ENCODE results near the gene THRAP3.
A peak's percentile ranks its signal among the peaks of the same experiment; 100 is the strongest.
"Not testable (repeated sequence)": the region's sequence is repeated elsewhere in the genome, so short reads cannot be mapped to it uniquely, and the experiment has no call there.

The THRAP3 gene, protein sequence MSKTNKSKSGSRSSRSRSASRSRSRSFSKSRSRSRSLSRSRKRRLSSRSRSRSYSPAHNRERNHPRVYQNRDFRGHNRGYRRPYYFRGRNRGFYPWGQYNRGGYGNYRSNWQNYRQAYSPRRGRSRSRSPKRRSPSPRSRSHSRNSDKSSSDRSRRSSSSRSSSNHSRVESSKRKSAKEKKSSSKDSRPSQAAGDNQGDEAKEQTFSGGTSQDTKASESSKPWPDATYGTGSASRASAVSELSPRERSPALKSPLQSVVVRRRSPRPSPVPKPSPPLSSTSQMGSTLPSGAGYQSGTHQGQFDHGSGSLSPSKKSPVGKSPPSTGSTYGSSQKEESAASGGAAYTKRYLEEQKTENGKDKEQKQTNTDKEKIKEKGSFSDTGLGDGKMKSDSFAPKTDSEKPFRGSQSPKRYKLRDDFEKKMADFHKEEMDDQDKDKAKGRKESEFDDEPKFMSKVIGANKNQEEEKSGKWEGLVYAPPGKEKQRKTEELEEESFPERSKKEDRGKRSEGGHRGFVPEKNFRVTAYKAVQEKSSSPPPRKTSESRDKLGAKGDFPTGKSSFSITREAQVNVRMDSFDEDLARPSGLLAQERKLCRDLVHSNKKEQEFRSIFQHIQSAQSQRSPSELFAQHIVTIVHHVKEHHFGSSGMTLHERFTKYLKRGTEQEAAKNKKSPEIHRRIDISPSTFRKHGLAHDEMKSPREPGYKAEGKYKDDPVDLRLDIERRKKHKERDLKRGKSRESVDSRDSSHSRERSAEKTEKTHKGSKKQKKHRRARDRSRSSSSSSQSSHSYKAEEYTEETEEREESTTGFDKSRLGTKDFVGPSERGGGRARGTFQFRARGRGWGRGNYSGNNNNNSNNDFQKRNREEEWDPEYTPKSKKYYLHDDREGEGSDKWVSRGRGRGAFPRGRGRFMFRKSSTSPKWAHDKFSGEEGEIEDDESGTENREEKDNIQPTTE

GRCh38 chr1:36223996-36224536 is at the start of gene THRAP3:
Gene THRAP3 (plus strand): TSS chr1:36224443. CDS start chr1:36282564, 58,121 bp downstream.
- DNase-seq, result peak; percentile 97 to 98

DNA sequence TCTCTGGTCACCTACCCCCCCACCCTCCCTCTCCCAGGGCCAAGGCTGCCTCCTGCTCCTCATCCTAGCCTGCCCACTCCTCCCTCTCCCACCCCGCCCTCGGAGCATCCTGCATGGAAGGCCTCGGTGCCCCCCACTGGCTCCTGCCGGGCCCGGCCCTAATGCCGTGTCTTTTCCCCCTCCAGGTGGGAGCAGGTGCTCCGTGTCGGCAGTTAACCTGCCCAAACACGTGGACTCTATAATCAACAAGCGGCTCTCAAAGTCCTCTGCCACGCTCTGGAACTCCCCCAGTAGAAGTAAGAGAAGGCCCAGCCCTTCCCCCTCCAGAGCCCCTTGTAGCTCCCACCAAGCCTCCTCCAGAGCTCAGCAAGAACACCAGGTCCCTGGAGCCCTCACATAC is 49.5 kb upstream of the THRAP3 start:
- DNase-seq, result no peak

DNA sequence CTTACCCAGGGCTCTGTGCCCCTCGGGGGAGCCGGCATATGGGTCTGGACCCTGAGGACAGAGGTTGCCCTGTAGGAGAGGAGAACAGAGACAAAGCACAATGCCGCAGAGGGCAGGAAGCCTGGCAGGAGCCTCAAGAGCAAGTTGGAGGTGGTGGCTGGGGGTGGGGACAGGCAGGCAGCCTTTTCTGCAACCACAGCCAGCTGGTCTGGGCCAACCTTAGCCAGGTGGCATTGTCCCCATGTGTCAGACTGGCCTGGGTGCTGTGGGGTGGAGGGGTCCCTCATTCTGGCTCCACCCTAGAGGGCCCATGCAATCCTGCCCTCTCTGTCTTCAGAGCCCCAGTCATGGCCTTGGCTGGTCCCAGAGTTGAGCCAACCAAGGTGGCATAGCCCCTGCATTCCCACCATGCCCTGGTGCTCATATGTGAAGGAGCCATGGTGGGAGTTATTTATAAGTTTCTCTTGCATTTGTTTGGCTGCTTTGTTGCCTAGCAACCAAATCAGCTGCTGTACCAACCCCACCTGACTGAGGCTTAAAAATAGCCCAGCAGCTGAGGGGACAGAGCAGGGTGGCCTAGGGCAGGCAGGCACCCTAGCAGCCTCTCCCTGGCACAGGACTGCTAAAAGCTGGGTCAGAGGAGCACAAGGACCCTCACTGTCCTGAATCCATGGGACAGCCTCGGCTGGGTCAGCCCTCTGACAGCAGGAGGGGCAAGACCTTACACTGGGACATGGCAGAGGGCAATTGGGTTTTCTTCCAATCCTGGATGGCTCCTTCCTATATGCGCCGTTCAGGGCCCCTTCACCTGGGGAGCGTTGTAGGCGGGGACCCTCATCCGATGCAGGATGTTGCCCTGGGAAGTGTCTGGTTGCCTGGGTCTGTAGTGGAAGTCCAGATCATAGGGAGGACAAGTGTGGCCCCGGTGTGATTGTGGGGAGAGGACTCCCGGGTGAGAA is 48.8 kb upstream of the THRAP3 start:
- DNase-seq, result no peak

- DNase-seq, result no peak
Measured at GRCh38 chr1:36176106-36176949, 47.9 kb upstream of the THRAP3 start.

GRCh38 chr1:36177589-36178431 is 46.4 kb upstream of the THRAP3 start:
- DNase-seq, result no peak

- no peak for DNase-seq
Measured at GRCh38 chr1:36178471-36179219, 45.6 kb upstream of the THRAP3 start.

GRCh38 chr1:36179220-36179600 is 45.0 kb upstream of the THRAP3 start:
- no peak for DNase-seq

DNA sequence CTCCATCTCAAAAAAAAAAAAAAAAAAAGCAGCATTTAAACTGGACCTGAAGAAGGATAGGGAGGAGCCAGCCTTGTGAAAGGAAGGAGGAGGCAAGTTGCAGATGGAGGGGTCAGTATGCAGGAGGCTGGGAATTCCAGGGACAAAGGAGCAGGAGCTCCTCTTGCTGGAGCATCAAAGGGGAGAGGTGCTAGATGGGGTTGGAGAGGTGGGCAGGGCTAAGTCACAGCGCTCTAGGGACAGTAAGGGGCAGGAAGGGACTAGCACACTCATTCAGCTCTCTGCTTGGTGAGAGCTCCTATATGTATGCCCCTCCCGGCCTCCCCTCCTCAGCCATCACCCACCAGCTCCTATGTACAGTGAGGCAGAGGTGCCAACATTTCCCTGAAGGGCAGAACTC is 41.5 kb upstream of the THRAP3 start:
- no peak for DNase-seq

DNA sequence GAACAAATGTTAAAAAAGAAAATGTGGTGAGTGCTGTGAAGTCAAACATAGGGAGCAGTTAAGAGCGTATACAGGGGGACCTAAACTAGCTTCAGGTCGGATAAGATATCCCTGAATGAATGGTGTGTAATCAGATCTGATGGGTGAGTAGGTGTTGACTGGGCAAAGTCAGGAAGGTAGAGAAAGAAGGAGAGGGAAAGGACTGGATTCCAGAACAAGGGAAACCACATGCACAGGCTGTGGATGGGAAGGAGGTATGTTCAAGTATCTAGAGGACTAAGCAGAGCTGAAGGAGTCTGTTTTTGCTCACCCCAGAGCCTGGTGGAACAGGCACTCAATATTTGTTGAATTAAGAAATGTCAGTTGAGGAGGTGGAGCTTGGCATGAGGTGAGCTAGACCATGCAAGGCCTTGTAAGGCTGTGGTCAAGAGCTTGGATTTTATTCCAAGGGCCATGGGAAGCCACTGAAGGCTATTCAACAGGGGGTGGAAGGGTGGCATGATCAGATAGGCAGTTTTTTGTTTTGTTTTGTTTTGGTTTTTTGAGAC is 40.9 kb upstream of the THRAP3 start:
- DNase-seq, result no peak

GRCh38 chr1:36187800-36188593 is 36.2 kb upstream of the THRAP3 start:
- DNase-seq, result peak; percentile 80 to 83

DNA sequence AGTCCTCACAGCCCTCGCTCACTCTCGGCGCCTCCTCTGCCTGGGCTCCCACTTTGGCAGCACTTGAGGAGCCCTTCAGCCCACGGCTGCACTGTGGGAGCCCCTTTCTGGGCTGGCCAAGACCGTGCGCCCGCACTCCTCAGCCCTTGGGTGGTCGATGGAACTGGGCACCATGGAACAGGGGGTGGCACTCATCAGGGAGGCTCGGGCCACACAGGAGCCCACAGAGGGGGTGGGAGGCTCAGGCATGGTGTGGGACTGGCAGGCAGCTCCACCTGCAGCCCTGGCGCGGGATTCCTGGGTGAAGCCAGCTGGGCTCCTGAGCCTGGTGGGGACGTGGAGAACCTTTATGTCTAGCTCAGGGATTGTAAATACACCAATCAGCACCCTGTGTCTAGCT is 27.4 kb upstream of the THRAP3 start:
- DNase-seq, result not testable (repeated sequence)

DNA sequence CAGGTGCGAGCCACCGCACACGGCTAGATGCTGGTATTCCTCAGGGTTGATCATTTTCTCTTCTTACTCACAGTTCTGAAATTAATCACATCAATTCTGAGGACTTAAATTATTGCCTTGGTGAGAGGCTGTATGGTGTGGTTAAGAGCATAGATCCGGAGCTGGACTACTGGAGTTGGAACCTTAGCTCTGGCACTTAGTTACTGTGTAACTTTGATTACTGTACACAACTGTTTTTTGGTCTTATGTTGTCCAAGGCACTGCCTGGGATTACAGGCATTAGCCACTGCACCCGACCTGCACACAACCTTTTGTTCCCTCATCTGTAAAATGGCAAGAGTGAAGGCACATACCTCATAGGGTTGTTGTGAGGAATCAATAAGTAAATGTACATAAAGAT is 25.6 kb upstream of the THRAP3 start:
- no peak for DNase-seq

DNA sequence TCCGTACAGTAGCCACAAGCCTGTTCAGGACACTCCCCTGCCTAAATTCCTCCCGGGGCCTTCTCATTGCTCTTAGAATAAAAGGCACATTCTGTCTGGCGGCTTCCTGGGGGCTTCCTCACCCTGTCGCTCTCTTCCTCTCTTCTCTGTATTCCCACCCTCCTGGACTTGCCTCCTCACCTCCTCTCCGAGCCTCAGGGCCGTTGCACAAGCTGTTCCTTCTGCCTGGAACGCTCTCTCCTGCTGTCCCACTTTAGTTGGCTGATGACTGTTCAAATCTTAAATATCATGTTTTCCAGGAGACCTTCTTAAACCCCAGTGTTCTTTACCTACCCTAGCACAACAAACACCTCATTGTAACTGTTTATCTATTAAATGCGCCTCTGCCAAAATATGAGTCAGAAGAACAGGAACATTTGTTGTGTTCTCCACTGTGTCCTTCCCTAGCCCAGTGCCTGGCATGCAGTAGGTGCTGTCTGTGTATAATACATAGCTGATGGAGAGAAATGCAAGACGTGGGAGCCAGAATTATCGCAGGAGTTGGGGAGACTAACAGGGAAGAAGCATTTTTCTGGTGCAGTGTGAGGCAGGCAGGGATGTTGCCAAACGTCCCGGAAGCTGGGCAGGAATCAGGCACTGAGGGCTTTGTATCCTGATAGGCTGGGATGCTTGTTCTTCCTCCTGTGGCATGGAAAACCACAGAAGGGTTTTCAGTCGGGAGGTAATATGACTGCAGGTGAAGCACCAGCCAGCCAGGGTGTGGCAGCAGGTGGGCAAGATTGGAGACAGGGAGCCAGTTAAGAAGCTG is 24.1 kb upstream of the THRAP3 start:
- no peak for DNase-seq

DNA sequence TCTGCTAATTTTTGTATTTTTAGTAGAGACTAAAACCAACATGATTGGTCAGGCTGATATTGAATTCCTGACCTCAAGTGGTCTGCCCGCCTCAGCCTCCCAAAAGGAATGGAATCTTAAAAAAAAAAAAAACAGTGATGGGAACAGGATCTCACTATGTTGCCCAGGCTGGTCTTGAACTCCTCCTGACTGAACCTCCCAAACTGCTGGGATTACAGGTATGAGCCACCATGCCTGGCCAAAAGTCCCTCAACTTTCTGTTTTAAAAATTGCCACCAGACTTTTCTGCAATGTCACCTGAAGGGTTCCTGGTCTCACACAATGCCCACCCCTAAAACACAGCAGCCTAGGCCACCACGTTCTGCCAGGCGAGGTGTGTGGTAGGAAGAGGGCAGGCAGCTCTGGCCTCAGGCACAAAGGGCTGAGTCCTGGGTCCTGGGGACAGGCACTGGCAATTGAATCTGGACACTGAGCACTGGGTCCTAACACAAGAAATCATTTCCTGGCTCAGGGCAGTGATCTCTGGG is 21.2 kb upstream of the THRAP3 start:
- peak in 1 of 2 experiments; percentile 46 for DNase-seq

DNA sequence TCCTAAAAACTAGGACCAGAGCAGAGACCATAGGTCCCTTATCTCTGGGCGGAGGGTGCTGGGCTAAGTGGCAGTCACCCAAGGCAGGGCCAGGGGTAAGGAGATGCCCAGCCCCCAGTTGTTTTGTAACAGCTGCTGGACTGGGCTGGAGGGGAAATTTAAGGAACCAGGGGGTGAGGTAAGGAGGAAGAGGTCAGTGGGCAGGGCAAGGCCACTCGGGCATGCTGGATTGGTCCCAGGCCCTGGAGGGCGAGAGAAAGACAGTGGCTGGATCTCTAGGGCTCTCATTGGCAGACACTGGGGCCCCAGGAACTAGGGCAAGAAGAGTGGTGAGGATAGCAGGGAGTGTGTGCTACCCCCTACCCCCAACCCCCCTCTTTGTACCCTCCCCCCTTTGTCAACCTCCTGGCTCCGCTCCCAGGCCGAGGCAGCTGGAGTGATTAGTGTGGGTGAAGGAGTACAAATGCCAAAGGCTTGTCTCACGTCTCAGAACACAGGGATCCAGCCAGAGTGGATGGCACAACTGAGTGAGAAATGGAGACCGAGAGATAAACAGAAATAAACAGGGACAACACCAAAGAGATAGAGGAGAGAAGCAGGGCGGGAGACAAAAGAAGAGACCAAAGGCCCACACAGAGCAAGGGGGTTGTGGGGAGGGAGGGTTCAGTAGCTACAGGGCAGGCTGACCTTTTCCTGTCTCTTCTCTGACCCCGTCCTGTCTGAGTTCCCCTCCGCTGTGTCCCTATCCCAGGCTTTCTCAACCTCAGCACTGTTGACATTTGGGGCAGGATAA is 20.5 kb upstream of the THRAP3 start:
- peak; percentile 74 to 77 for DNase-seq

DNA sequence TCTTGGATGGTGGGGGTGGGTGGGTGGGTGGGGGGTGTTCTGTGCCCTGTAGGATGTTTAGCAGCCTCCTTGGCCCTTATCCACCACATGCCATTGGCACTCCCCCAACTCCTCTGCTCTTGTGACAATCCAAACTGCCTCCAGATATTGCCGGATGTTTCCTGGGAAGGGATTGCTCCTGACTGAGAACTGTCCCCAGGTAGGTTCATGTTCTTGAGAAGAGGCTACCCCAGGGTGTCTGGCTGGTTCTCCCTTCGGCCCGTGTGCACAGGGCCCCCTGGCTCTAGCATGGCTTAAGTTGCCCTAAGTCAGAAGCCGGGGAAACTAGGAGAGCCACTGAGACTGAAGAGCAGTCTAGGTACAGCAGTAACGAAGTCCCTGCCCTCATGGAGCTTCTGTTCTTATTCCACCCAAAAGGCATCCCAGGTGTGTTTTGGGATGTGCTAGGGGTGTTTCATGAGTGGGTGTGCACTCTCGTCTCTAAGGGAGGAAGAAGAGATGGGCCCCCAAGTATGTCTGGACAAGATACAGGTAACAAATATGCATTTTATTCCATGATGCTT is 19.8 kb upstream of the THRAP3 start:
- DNase-seq, result no peak
